Activated CD4-positive, alpha-beta T cell treated with anti-CD3 and anti-CD28 coated beads, Interleukin-2, amount 10 ng/mL, durations not matched to agents 24 days and 14 days (primary cell): Measurements from ENCODE around the gene NINJ2. TPM values are rescaled to one million over a fixed set of nuclear protein-coding genes. Genes with fewer than 3 reads are reported as not detected.

Experiments
- DNase-seq: peaks from one replicate; pipeline ENCODE4 v3.0.0; 2022
- H3K27ac Mint-ChIP-seq: one replicate; pipeline ENCODE4 v1.8.0; 2022; ENCODE audit warnings: mild to moderate bottlenecking, mixed read lengths
- H3K27me3 Mint-ChIP-seq: one replicate; pipeline ENCODE4 v1.8.0; 2022; ENCODE audit warnings: mixed read lengths
- H3K36me3 Mint-ChIP-seq: one replicate; pipeline ENCODE4 v1.8.0; 2022; ENCODE audit warnings: low read depth, mild to moderate bottlenecking, mixed read lengths
- H3K4me1 Mint-ChIP-seq: one replicate; pipeline ENCODE4 v1.8.0; 2021; ENCODE audit warnings: mixed read lengths
- H3K4me3 Mint-ChIP-seq: one replicate; pipeline ENCODE4 v1.8.0; 2022; ENCODE audit warnings: mild to moderate bottlenecking, moderate library complexity, mixed read lengths
- H3K9me3 Mint-ChIP-seq: one replicate; pipeline ENCODE4 v1.8.0; 2021; ENCODE audit warnings: mixed read lengths
- intact Hi-C: fragments of 100-400 bp; cut with micrococcal nuclease; formaldehyde crosslinking; loops from one replicate; pipeline ENCODE4 v1.15.1; 2023
- total RNA-seq: library from RNA; stranded (reverse); gene quantifications from 2 replicates; pipeline ENCODE4 v1.2.3, GENCODE V29; 2022

Gene NINJ2
- total RNA-seq, 1 donor from 2014 or later = 4.8 TPM

- H3K4me3 Mint-ChIP-seq = no peak overlapping the region
- H3K27ac Mint-ChIP-seq = no peak overlapping the region
- intact Hi-C loops = no loop called here
- no peaks in the 10 kb centered on the region for H3K27me3 Mint-ChIP-seq
- no peaks in the 10 kb centered on the region for H3K36me3 Mint-ChIP-seq
- H3K4me1 Mint-ChIP-seq = peaks cover 6% of the 10 kb centered on the region
- H3K9me3 Mint-ChIP-seq = no peaks in the 10 kb centered on the region
- DNase-seq = no peak
These were observed 27.2 kb upstream of the NINJ2 start for GRCh38 chr12:690466-690865.

GRCh38 chr12:685388-685787 lies 22.1 kb upstream of the NINJ2 start:
- Mint-ChIP-seq H3K4me3 (peak overlapping the region; percentile 21), H3K27me3 (no peaks in the 10 kb centered on the region), H3K4me1 (peaks cover 24% of the 10 kb centered on the region), H3K27ac (peak overlapping the region; percentile 86), H3K36me3 (no peaks in the 10 kb centered on the region), H3K9me3 (peaks cover 4% of the 10 kb centered on the region)
- DNase-seq = peak; percentile 95
- intact Hi-C loops = loop anchor here (1.0 to 2.0 kb wide), 3 partner anchors 11 to 27 kb away; no protein-coding TSS in a partner anchor

DNA sequence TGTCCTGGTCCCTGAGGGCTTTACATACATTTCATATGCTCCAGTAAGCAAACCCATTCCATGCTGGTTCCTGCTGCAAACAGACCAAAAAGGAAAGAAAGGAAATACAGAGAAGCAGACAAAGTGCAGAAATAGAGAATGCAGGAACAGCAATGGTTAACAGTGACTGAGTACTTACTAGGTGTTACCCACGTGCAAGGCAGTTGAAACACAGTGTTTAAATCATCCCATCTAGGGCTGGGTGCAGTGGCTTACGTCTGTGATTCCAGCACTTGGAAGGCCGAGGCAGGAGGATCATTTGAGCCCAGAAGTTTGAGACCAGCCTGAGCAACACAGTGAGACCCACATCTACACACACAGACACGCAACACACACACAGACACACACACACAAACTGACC lies 21.2 kb upstream of the NINJ2 start:
- Mint-ChIP-seq H3K4me3 (no peak overlapping the region), H3K36me3 (no peaks in the 10 kb centered on the region), H3K27ac (peak overlapping the region; percentile 7), H3K27me3 (no peaks in the 10 kb centered on the region), H3K4me1 (peaks cover 25% of the 10 kb centered on the region), H3K9me3 (peaks cover 4% of the 10 kb centered on the region)
- intact Hi-C loops = loop anchor here (2.0 kb wide), 1 partner anchor 18 kb away; no protein-coding TSS in a partner anchor
- DNase-seq = no peak

GRCh38 chr12:681568-682256 lies 18.5 kb upstream of the NINJ2 start:
- Mint-ChIP-seq H3K27me3 (no peaks in the 10 kb centered on the region), H3K9me3 (peaks cover 4% of the 10 kb centered on the region), H3K4me3 (no peak overlapping the region), H3K4me1 (peaks cover 43% of the 10 kb centered on the region), H3K36me3 (no peaks in the 10 kb centered on the region), H3K27ac (no peak overlapping the region)
- intact Hi-C loops = no loop called here
- DNase-seq = no peak

DNA sequence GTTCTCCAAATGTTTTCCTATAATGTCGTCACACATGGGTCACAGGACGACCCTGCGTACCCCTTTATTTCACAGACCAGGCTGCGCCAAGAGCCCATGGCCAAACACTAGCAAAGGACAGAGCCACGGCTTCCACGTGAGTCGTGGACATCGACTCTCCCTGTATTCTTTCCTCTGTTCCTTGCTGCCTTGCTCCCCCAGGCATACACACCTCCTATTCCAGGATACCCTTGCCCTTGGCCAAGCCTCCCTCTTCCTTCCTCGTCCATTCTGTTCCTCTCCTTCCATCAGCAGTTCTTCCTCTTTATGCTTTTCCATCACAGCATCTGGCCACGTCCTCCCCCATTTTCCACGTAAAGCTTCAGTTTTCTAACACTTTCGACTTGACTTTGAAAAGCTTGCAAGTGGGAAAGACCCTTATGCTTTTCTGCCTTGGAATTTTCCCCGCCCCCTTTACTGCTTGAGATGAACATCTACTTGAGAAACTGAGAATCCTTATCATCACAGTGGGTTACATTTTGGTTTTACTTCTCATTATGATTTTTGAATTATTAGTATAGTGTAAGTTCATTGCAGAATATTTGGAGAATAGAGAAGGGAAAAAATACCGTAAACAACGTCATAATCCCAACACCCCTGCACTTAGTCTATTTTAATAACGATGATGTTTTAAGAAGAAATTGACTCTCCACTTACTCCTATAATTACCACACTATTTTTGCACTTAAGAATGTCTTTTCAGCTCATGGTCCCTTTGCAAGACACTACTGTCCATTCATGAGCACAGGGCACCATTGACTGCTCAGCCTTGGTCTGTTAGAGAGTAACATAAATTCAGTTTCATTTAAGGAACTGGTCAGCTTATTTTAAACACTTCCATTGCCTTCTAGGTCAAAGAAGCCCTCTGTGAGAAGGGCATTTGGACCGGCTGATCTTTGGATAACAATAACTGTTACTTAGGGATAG lies 15.8 kb upstream of the NINJ2 start:
- H3K27ac Mint-ChIP-seq = peak overlapping the region; percentile 54
- peaks cover 4% of the 10 kb centered on the region for H3K9me3 Mint-ChIP-seq
- no peak overlapping the region for H3K4me3 Mint-ChIP-seq
- no peak for DNase-seq
- intact Hi-C loops = no loop called here
- H3K4me1 Mint-ChIP-seq = peaks cover 35% of the 10 kb centered on the region
- H3K27me3 Mint-ChIP-seq = no peaks in the 10 kb centered on the region
- no peaks in the 10 kb centered on the region for H3K36me3 Mint-ChIP-seq

GRCh38 chr12:675562-675961 lies 12.3 kb upstream of the NINJ2 start:
- no peaks in the 10 kb centered on the region for H3K27me3 Mint-ChIP-seq
- H3K4me1 Mint-ChIP-seq = peaks cover 59% of the 10 kb centered on the region
- no peaks in the 10 kb centered on the region for H3K36me3 Mint-ChIP-seq
- intact Hi-C loops = loop anchor here (2.0 kb wide), 3 partner anchors 45 to 135 kb away; no protein-coding TSS in a partner anchor
- no peaks in the 10 kb centered on the region for H3K9me3 Mint-ChIP-seq
- H3K4me3 Mint-ChIP-seq = no peak overlapping the region
- peak overlapping the region; percentile 71 for H3K27ac Mint-ChIP-seq
- DNase-seq = no peak

DNA sequence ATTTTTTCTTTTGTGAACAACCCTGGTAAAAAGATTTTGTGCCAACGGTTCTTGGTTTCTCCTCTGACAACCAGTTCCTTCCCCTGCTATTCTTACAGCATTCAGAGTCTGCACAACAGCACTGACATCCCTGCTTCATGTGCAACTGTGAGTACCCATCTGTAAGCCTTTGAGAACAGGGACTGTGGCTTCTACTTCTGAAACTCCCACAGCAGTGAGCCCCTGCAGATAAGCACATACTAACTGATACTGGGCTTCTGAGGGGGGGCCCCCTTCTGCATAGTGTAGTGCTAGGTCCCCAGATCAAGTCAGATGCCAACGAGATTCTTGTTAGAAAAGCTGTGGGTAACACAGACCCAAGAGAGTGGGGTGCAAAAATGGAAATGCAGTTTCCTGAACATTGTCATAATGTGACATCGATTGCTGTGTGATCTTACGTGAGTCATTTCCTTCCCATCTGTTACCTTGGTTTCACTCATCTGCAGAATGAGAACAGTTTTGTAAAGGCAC lies 11.1 kb upstream of the NINJ2 start:
- intact Hi-C loops = loop anchor here (1.0 to 5.0 kb wide), 11 partner anchors 8 to 273 kb away; partner anchors contain the start of gene RAD52
- Mint-ChIP-seq H3K27me3 (no peaks in the 10 kb centered on the region), H3K4me1 (peaks cover 65% of the 10 kb centered on the region), H3K9me3 (no peaks in the 10 kb centered on the region), H3K4me3 (peak overlapping the region; percentile 73), H3K36me3 (no peaks in the 10 kb centered on the region), H3K27ac (peak overlapping the region; percentile 96)
- DNase-seq = peak; percentile 92

- peaks cover 66% of the 10 kb centered on the region for H3K4me1 Mint-ChIP-seq
These were observed 10.6 kb upstream of the NINJ2 start for GRCh38 chr12:673849-674248.

GRCh38 chr12:669576-669945 lies 6.3 kb upstream of the NINJ2 start:
- Mint-ChIP-seq H3K9me3 (no peaks in the 10 kb centered on the region), H3K4me3 (peak overlapping the region; percentile 53), H3K27ac (peak overlapping the region; percentile 91), H3K36me3 (peaks cover 5% of the 10 kb centered on the region), H3K4me1 (peaks cover 78% of the 10 kb centered on the region), H3K27me3 (no peaks in the 10 kb centered on the region)
- no peak for DNase-seq
- intact Hi-C loops = loop anchor here (1.0 to 10.0 kb wide), 4 partner anchors 55 to 126 kb away; partner anchors contain the start of gene WNK1

More at GRCh38 chr12:673849-674248, 10.6 kb upstream of the NINJ2 start:
- no peaks in the 10 kb centered on the region for H3K9me3 Mint-ChIP-seq
- peaks cover 4% of the 10 kb centered on the region for H3K36me3 Mint-ChIP-seq
- no peaks in the 10 kb centered on the region for H3K27me3 Mint-ChIP-seq
- peak overlapping the region; percentile 96 for H3K27ac Mint-ChIP-seq
- peak; percentile 64 for DNase-seq
- peak overlapping the region; percentile 73 for H3K4me3 Mint-ChIP-seq
- intact Hi-C loops = loop anchor here (1.0 to 5.0 kb wide), 11 partner anchors 8 to 273 kb away; partner anchors contain the start of gene RAD52

GRCh38 chr12:668090-668481 lies 4.8 kb upstream of the NINJ2 start:
- Mint-ChIP-seq H3K36me3 (peaks cover 5% of the 10 kb centered on the region), H3K27ac (peak overlapping the region; percentile 60), H3K4me3 (no peak overlapping the region), H3K9me3 (no peaks in the 10 kb centered on the region), H3K4me1 (peaks cover 71% of the 10 kb centered on the region), H3K27me3 (no peaks in the 10 kb centered on the region)
- intact Hi-C loops = loop anchor here (10.0 kb wide), 1 partner anchor 53 kb away; no protein-coding TSS in a partner anchor
- DNase-seq = no peak

DNA sequence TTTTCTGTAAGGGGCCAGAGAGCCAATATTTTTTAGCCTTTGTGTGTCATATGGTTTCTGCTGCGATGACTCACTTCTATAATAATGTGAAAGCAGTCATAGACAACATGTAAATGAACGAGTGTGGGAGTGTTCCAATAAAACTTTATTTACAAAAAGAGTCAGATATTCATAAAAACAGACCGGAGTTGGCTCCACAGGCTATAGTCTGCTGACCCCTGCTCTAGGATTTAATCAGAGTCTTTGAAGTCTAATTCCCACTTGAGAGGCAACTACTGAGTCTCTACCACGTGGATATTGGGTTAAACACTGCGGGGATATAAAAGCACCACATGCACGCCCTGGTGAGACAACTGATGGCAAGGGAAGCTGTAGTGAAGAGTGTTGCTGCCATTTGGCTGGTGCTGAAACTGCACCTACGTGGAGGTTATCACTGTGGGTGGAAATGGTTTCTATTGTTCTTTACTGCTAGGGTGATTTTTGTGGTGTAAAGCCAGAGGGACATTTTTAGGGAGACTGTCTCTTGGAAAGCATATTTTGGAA lies 3.6 kb upstream of the NINJ2 start:
- Mint-ChIP-seq H3K4me1 (peaks cover 70% of the 10 kb centered on the region), H3K9me3 (no peaks in the 10 kb centered on the region), H3K27ac (peak overlapping the region; percentile 95), H3K4me3 (peak overlapping the region; percentile 69), H3K36me3 (peaks cover 5% of the 10 kb centered on the region), H3K27me3 (no peaks in the 10 kb centered on the region)
- peak; percentile 74 for DNase-seq
- intact Hi-C loops = loop anchor here (1.0 to 10.0 kb wide), 4 partner anchors 7 to 52 kb away; no protein-coding TSS in a partner anchor

- Mint-ChIP-seq H3K4me3 (no peak overlapping the region), H3K27ac (no peak overlapping the region), H3K9me3 (no peaks in the 10 kb centered on the region), H3K27me3 (no peaks in the 10 kb centered on the region), H3K4me1 (peaks cover 70% of the 10 kb centered on the region), H3K36me3 (peaks cover 5% of the 10 kb centered on the region)
- DNase-seq = no peak
- intact Hi-C loops = loop anchor here (1.0 to 10.0 kb wide), 4 partner anchors 8 to 51 kb away; no protein-coding TSS in a partner anchor
These were observed 2.8 kb upstream of the NINJ2 start for GRCh38 chr12:666066-666465.

GRCh38 chr12:664779-665092 lies 1.5 kb upstream of the NINJ2 start:
- H3K9me3 Mint-ChIP-seq = no peaks in the 10 kb centered on the region
- no peak overlapping the region for H3K27ac Mint-ChIP-seq
- peaks cover 63% of the 10 kb centered on the region for H3K4me1 Mint-ChIP-seq
- H3K27me3 Mint-ChIP-seq = no peaks in the 10 kb centered on the region
- H3K4me3 Mint-ChIP-seq = no peak overlapping the region
- peaks cover 5% of the 10 kb centered on the region for H3K36me3 Mint-ChIP-seq
- intact Hi-C loops = loop anchor here (10.0 kb wide), 1 partner anchor 50 kb away; no protein-coding TSS in a partner anchor
- DNase-seq = no peak
